GM04504 (cell line): ENCODE results near the gene EHD1.

Experiments used
- DNase-seq: peaks from one replicate; pipeline ENCODE4 v3.0.0-alpha.2; 2012; ENCODE audit warnings: low read depth

Gene EHD1

GRCh38 chr11:64872790-64873488 lies 5.5 kb downstream of the EHD1 start:
- DNase-seq, result no peak

DNA sequence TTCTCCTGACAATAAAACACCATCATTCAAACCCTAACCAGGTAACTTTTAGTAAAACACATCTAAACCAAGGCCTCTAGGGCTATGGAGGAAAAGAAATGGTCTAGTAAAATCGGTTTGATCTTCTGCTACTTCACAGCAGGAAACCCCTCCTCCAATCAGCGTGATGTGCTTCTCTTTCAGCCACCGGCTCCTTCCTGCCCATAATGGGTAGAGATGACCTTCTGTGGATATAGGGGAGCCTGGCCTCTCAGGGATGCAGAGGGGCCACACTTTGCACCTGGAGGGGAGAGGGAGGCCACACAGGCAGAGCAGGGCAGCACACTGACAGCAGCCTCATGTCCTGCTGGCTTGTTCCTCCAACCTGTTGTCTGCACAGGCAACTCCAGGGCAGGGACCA lies 6.9 kb downstream of the EHD1 start:
- no peak for DNase-seq

- no peak for DNase-seq
Observed at GRCh38 chr11:64870893-64871466, 7.4 kb downstream of the EHD1 start.

- DNase-seq, result no peak
Observed at GRCh38 chr11:64870176-64870892, 8.1 kb downstream of the EHD1 start.

DNA sequence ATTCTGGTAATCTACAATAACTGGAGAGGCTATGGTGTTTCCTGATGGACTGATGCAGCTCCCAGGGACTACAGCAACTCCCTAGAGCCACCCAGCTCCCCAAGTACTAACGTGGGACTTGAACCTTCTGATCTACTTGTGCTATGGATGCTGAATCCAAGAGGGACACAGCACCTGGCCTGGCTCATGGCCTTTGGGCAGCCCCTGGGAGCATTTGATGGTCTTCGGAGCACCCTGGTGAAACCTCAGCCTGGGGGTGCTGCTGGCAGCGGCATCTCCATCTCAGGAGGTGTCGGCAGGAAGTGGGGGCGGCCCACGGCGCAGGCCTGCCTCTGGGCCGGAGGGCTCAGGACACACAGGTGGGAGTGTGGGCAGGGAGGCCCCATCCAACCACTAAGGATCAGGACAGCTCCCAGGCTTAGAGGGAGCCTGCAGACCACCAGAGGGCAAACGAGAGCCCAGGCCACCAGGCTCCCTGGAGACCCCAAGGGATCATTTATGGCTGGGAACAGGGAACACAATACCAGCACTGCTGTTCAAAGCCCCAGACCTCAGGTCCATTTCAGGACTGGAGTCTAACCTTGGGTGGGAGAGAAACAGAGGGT lies 8.7 kb downstream of the EHD1 start:
- no peak for DNase-seq

- peak; percentile 68 for DNase-seq
Observed at GRCh38 chr11:64868904-64869570, 9.4 kb downstream of the EHD1 start.

DNA sequence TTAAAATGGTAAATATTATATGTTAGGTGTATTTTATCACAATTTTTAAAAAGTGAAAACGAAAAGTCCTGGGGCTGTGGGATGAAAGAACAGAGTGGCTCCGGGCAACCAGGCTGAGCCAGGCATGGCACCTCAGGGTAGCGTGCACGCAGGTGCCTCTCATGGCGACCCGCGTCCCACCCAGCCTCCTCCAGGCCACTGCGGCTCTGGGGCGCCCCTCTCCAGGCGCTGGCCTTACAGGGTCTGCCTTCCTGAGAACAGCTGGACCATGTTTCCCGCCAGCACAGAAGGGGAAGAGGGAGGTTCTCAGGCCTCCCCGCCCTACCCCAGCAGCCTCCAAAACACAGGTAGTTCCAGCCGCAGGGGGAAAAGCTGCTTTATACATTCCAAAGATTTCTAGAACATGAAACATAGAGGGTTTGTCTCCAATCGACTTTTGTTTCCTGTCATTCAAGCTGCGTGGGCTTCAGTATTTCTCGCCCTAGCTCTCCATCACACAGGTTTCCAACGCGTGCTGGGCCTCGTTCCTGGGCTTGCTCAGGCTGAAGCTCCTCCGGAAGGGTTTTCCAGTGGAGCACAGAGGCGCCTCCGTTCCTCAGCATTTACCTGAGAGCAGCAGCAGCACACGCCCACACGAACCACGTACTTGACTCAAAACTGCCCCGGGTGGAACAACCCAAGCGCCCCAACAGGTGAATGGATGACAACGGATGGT lies 10.5 kb downstream of the EHD1 start:
- no peak for DNase-seq

DNA sequence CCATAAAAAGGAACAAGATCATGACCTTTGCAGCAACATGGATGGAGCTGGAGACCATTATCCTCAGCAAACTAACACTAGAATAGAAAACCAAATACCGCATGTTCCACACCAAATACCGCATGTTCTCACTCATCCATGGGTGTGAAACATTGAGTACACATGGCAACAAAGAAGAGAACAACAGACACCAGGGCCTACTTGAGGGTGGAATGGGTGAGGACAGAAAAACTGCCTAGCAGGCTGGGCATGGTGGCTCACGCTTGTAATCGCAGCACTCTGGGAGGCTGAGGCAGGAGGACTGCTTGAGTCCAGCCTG lies 12.3 kb downstream of the EHD1 start:
- no peak for DNase-seq

GRCh38 chr11:64865286-64866172 lies 12.9 kb downstream of the EHD1 start:
- peak; percentile 77 for DNase-seq

GRCh38 chr11:64864473-64865285 lies 13.7 kb downstream of the EHD1 start:
- DNase-seq, result peak; percentile 80

- DNase-seq, result no peak
Observed at GRCh38 chr11:64864135-64864472, 14.3 kb downstream of the EHD1 start.

DNA sequence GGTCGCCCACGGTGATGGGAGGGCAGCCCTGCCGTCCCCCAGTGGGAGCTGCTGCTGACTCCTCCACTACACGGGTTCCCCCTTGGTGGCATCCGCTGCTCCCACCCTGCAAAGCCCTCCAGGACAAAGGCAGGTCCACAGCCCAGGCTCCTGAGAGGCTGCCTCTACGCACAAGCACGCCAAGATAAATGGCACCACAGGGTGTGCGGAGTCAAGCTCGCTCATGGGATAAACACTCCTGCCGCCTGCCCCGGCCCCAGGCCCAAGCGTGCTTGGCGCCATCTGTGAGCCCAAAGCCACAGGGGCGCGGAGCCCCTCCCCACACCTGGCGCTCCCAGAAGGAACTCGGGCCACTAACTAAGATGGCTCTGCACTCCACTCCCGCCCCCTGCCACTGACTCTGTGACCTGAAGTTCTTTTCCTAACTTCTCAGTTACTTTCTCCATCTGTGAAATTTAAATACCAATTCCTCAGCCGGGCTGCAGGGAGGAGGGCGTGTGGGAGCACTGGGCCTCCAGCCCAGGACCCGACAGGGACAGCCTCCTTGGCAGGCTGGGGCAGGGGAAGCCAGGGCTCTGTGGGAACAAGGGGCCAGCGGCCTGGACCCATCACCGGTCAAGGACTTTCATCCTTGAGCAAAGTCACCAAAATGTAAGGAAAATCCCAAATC lies 14.9 kb downstream of the EHD1 start:
- DNase-seq, result no peak

GRCh38 chr11:64862987-64863390 lies 15.4 kb downstream of the EHD1 start:
- no peak for DNase-seq

DNA sequence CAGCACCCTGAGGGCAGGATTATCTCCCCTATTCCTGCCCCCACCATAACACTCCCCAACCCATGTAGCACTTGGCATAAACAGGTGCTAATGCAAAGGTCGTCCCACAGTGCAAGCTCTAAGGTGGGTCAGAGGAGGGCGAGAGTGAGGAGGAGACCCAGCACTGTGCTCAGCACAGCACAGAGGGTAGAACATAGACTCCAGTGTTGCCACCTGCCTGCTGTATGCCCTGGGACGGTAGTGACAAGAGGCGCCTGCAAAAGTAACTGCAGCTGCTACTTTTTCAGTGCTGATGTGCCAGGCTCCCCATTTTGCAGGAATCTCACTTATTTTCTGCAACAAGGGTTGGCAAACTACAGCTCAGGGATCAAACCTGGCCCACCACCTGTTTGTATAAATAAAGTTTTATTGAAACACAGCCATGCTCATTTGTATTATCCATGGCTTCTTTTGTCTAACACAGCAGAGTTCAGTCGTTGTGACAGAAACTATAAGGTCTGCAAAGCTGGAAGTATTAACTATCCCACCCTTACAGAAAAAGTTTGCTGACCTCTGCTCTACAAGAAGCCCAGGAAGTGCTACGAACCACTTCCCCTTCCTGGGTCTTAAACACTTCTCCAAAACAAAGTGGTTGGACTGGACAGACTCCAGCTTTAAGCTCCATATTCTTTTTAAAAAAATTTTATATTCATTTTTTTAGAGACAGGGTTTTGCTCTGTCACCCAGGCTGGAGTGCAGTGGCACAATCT lies 17.0 kb downstream of the EHD1 start:
- no peak for DNase-seq

- no peak for DNase-seq
Observed at GRCh38 chr11:64859542-64860414, 18.6 kb downstream of the EHD1 start.

- DNase-seq, result no peak
Observed at GRCh38 chr11:64858467-64859263, 19.8 kb downstream of the EHD1 start.

DNA sequence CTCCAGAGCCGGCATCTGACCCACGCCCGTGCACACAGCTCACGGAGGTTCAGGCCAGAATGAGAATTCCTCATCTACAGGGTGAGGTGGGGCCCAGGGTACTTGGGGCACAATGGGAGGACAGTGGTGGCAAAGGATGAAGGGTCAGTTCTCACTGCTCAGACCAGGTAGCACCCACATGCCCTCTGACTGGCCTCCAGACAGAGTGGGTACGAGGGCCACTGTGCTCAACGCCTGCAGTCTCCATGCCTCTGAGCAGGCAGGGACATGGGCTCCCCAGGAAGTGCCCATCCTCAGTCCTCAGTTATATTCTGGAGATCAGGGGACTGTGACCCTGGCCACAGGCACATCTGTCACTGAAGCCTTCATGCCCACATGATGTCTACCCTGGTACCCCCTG lies 20.9 kb downstream of the EHD1 start:
- DNase-seq, result no peak
